ENCODE measurements around the gene CLIC3. TPM values are rescaled to one million over a fixed set of nuclear protein-coding genes. Genes with fewer than 3 reads are reported as not detected.
A peak's percentile ranks its signal among the peaks of the same experiment; 100 is the strongest.

The CLIC3 gene, protein sequence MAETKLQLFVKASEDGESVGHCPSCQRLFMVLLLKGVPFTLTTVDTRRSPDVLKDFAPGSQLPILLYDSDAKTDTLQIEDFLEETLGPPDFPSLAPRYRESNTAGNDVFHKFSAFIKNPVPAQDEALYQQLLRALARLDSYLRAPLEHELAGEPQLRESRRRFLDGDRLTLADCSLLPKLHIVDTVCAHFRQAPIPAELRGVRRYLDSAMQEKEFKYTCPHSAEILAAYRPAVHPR
- total RNA-seq: 4.0 TPM
- 2.1 TPM for polyA plus RNA-seq (ENCODE audit: insufficient read depth, low read depth, low replicate concordance)
- long read RNA-seq, donor 1: 0 reads
- long read RNA-seq, donor 2: 0 reads
- long read RNA-seq, donor 3, partial matches to known transcripts: 0 of 1 reads
- long read RNA-seq, donor 3, other reads (novel, unspliced or antisense): 0 of 1 reads
- long read RNA-seq, donor 4, partial matches to known transcripts: 0 of 1 reads
- long read RNA-seq, donor 4, other reads (novel, unspliced or antisense): 0 of 1 reads
- long read RNA-seq, donor 5: 0 reads
- long read RNA-seq, donor 6, partial matches to known transcripts: 0 of 3 reads
- long read RNA-seq, donor 6, other reads (novel, unspliced or antisense): 0 of 3 reads
- long read RNA-seq, donor 7, partial matches to known transcripts: 1 of 7 reads
- long read RNA-seq, donor 7, other reads (novel, unspliced or antisense): 1 of 7 reads
- long read RNA-seq, donor 8: 0 reads
- long read RNA-seq, donor 9: 0 reads
- long read RNA-seq, donor 10, partial matches to known transcripts: 0 of 1 reads
- long read RNA-seq, donor 10, other reads (novel, unspliced or antisense): 0 of 1 reads

DNA sequence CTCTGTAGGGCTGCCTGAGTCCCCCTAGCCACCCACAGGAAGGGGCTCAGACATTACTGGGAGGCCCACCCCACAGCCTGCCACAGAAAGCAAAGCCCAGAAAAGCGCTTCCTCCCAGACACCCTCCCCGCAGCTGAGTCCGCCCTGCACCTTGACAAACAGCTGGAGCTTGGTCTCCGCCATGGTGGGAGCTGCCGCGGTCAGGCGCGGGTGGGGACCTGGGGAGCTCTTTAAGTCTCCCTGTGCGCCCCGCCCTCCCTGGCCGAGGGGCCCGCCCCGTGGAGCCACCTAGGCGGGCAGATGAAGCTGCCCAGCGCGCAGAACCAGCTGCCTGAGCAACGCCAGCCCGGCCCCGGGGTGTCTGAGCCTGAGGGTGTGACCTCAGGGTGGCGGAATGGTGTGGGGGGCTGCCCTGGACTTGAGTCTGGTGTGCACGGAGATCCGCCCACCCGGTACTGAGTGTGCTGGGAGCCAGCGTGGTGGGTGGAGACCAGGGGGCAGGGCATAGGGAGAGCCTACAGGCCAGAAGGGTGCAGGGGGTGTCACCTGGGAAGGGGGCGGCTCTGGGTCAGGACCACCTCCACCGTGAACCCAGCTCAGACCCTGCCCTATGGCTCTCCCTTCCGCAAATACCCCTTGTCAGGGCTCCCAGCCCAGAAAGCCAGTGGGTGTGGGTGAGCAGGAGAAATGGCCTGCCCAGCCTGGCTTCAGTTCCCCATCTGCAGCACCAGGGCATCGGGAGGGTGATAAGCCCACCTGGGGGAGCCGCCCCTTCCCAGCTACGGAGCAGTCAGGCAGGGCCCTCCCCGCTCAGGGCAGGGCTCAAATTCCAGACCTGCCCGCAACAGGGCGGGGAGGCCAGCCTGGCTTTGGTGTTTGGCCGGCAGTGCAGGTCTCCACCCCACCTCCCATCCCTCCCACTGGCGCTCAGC, at the start of gene CLIC3:
Gene CLIC3, minus strand, starts transcription at position 208 of the 932 bp plus-strand sequence. Its CDS starts 25 bp downstream, at position 183.
- intact Hi-C loops (cut with DNase I): no loop called here
- no peak within 1 kb of the TSS for H3K9ac ChIP-seq (ENCODE audit: low read length in 3 of 3)
- H3K9me3 ChIP-seq (ENCODE audit: control insufficient read depth in 2 of 3, insufficient read depth in 1 of 3, low read length in 3 of 3): no peaks in the 10 kb centered on the region
- TF ChIP-seq, protein P1, sequence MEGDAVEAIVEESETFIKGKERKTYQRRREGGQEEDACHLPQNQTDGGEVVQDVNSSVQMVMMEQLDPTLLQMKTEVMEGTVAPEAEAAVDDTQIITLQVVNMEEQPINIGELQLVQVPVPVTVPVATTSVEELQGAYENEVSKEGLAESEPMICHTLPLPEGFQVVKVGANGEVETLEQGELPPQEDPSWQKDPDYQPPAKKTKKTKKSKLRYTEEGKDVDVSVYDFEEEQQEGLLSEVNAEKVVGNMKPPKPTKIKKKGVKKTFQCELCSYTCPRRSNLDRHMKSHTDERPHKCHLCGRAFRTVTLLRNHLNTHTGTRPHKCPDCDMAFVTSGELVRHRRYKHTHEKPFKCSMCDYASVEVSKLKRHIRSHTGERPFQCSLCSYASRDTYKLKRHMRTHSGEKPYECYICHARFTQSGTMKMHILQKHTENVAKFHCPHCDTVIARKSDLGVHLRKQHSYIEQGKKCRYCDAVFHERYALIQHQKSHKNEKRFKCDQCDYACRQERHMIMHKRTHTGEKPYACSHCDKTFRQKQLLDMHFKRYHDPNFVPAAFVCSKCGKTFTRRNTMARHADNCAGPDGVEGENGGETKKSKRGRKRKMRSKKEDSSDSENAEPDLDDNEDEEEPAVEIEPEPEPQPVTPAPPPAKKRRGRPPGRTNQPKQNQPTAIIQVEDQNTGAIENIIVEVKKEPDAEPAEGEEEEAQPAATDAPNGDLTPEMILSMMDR (IDR thresholded peaks at IDR 0.05; ENCODE audit: borderline replicate concordance, extremely low read depth, insufficient read depth): no peak
- H3K27ac ChIP-seq (ENCODE audit: low read depth in 2 of 2, low read length in 2 of 2): no peak within 1 kb of the TSS
- DNase-seq (peak in 2 of 5 donors; percentile 32 to 75), FAIRE-seq (no peak)
- no peak within 1 kb of the TSS for H3K4me3 ChIP-seq (ENCODE audit: low read length in 3 of 3)
- peaks cover 0 to 20% (median 10%) of the 10 kb centered on the region in 3 donors for H3K4me1 ChIP-seq (ENCODE audit: control insufficient read depth in 2 of 3, insufficient read depth in 2 of 3, low read depth in 1 of 3, low read length in 3 of 3)
- peaks cover 0 to 5% (median 0%) of the 10 kb centered on the region in 3 donors for H3K36me3 ChIP-seq (ENCODE audit: control insufficient read depth in 2 of 3, insufficient read depth in 3 of 3, low read length in 3 of 3)
- H3K27me3 ChIP-seq (ENCODE audit: control insufficient read depth, insufficient read depth, low read length): no peaks in the 10 kb centered on the region

DNA sequence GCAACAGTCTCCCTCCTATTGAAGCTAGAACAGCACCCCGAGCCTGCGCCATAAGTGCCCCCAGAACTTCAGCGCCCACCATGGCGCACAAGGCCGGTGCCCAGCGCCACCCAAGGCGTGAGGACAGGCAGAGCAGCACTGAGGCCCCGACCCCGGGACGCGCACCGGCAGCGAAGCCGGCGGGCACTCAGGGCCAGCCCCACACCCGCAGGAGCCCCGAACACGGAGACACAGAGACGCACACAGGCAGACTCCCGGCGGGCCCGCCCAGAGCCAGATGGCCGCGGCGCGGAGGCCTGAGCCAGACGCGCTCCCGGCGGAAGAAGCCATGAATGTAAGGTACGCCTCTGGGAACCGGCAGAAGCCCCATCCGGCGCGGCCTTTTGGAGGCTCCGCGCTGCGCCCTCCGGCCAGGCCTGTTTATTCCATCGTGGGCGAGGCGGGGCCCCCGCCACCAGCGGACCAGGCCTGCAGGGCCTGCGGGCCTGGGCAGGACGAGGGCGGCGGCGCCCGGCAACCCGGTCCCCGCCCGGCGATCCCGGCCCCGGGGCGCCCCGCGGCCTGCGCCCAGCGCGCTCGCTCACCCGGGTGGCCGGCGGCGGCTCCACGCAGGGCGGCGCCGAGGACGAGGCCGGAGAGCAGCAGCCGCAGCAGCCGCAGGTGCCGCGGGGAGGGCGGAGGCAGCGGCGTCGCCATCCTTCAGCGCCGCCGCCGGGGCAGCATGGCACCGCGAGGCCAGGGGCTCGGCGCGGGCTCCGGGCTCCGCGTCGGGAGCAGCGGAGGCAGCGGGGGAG, 49.1 kb upstream of the CLIC3 start:
- Histone ChIP-seq H3K4me1 (ENCODE audit: control insufficient read depth in 2 of 3, insufficient read depth in 2 of 3, low read depth in 1 of 3, low read length in 3 of 3) (peaks cover 0 to 21% (median 0%) of the 10 kb centered on the region in 3 donors), H3K9ac (ENCODE audit: low read length in 3 of 3) (peak overlapping the region in 1 of 3 donors; percentile 29), H3K27me3 (ENCODE audit: control insufficient read depth, insufficient read depth, low read length) (peaks cover 24% of the 10 kb centered on the region), H3K36me3 (ENCODE audit: control insufficient read depth in 2 of 3, insufficient read depth in 3 of 3, low read length in 3 of 3) (no peaks in the 10 kb centered on the region), H3K27ac (ENCODE audit: low read depth in 2 of 2, low read length in 2 of 2) (peak overlapping the region in 1 of 2 donors; percentile 5), H3K9me3 (ENCODE audit: control insufficient read depth in 2 of 3, insufficient read depth in 1 of 3, low read length in 3 of 3) (no peaks in the 10 kb centered on the region), H3K4me3 (ENCODE audit: low read length in 3 of 3) (peak overlapping the region in 2 of 3 donors; percentile 43 to 48)
- intact Hi-C loops (cut with DNase I): no loop called here
- TF ChIP-seq, protein P1 (IDR thresholded peaks at IDR 0.05; ENCODE audit: borderline replicate concordance, extremely low read depth, insufficient read depth): no peak
- FAIRE-seq (no peak), DNase-seq (peak in 1 of 5 donors; percentile 38)

Data from kidney (tissue), 22 donors.